K562 (cell line): Measurements from ENCODE around the gene KRT4. TPM values are rescaled to one million over a fixed set of nuclear protein-coding genes. Genes with fewer than 3 reads are reported as not detected.

Experiments used
- ATF1 ChIP-seq, 2 experiments: fragments of 450-650 bp in 1 of 2; IDR thresholded peaks; 2 replicates each; pipeline ENCODE4 v1.6.1; 2016; ENCODE audit warnings: missing compliant biosample characterization in 1 of 2, missing genetic modification characterization in 1 of 2
- CBFA2T2 ChIP-seq: fragments of 450-650 bp; conservative IDR thresholded peaks from 2 replicates; pipeline ENCODE4 v1.6.1; 2017; ENCODE audit warnings: mild to moderate bottlenecking
- CBX1 ChIP-seq: sonication (generic); IDR thresholded peaks from 2 replicates; pipeline ENCODE4 v1.6.1; 2016; ENCODE audit warnings: antibody characterized with exemption, low read depth, mild to moderate bottlenecking
- ERF ChIP-seq: fragments of 450-650 bp; formaldehyde crosslinking; IDR thresholded peaks from 2 replicates; pipeline ENCODE4 v1.4.0; 2020; ENCODE audit warnings: mild to moderate bottlenecking, mixed read lengths
- KDM4B ChIP-seq, 2 experiments: fragments of 450-650 bp in 1 of 2; sonication (generic) in 1 of 2; IDR thresholded peaks; 2 replicates each; pipeline ENCODE4 v1.6.1; 2016 to 2017; ENCODE audit warnings: borderline replicate concordance in 2 of 2, antibody characterized with exemption in 1 of 2, low read depth in 1 of 2, mild to moderate bottlenecking in 1 of 2
- KLF16 ChIP-seq: IDR thresholded peaks from 2 replicates; pipeline ENCODE4 v1.6.1; 2016; ENCODE audit warnings: antibody characterized with exemption
- MYC ChIP-seq, 2 experiments: fragments of 250-450 bp in 1 of 2; sonication (Bioruptor Pico) in 1 of 2; IDR thresholded peaks; 2 replicates each; pipeline versions ENCODE4 v1.5.1 to v1.6.1; 2012 to 2021; ENCODE audit warnings: low read depth in 2 of 2, borderline replicate concordance in 1 of 2, improper control_type of control experiment in 1 of 2, low read length in 1 of 2, mild to moderate bottlenecking in 1 of 2, moderate library complexity in 1 of 2
- NEUROD1 ChIP-seq: fragments of 150-350 bp; IDR thresholded peaks from 2 replicates; pipeline ENCODE4 v1.6.1; 2014; ENCODE audit warnings: borderline replicate concordance, low read length, low read depth; ENCODE audit not compliant: partially characterized antibody
- PHTF2 ChIP-seq: fragments of 250-450 bp; sonication (Bioruptor Pico); IDR thresholded peaks from 2 replicates; pipeline ENCODE4 v1.5.0; 2021; ENCODE audit warnings: mild to moderate bottlenecking
- POLR2AphosphoS5 ChIP-seq: IDR thresholded peaks from 2 replicates; pipeline ENCODE4 v1.6.1; 2011; ENCODE audit warnings: mild to moderate bottlenecking, low read depth, low read length, moderate library complexity; ENCODE audit not compliant: control insufficient read depth, insufficient read depth
- RAD21 ChIP-seq, 2 experiments: fragments of 250-450 bp in 1 of 2; fragments of 450-650 bp in 1 of 2; sonication (Bioruptor Pico) in 1 of 2; formaldehyde crosslinking in 1 of 2; IDR thresholded peaks in 1 of 2; conservative IDR thresholded peaks in 1 of 2; 2 replicates each; pipeline versions ENCODE4 v1.4.0 to v1.8.0; 2020 to 2022; ENCODE audit warnings: mild to moderate bottlenecking in 2 of 2, moderate library complexity in 1 of 2
- RBFOX2 ChIP-seq: fragments of 200-400 bp; formaldehyde crosslinking; IDR thresholded peaks from 2 replicates; pipeline ENCODE4 v1.6.1; 2017; ENCODE audit warnings: low read depth, mild to moderate bottlenecking, low read length, moderate library complexity
- TCF3 ChIP-seq: sonication (generic); formaldehyde crosslinking; IDR thresholded peaks from 2 replicates; pipeline ENCODE4 v1.4.0; 2020; ENCODE audit warnings: mild to moderate bottlenecking, missing genetic modification reagents
- ZEB2 ChIP-seq: fragments of 450-650 bp; IDR thresholded peaks from 2 replicates; pipeline ENCODE4 v1.6.1; 2016
- ZKSCAN1 ChIP-seq: fragments of 150-350 bp; IDR thresholded peaks from 2 replicates; pipeline ENCODE4 v1.6.1; 2016; ENCODE audit warnings: low read depth, low read length
- polyA plus RNA-seq, 8 experiments: library from polyadenylated mRNA; depleted of rRNA in 4 of 8; stranded (reverse) in 5 of 8; unstranded in 3 of 8; fragments of >200 nt; fragmentation: Nextera tagmentation in 2 of 8; fragmentation: Illumina TruSeq in 1 of 8; extraction: Ambion mirVana in 2 of 8; extraction: Trizol in 1 of 8; gene quantifications; 2 replicates each; pipeline versions ENCODE4 v1.2.1 to v1.2.3, GENCODE V29; 2011 to 2014; ENCODE audit warnings: inconsistent platforms in 1 of 8, missing spikeins in 1 of 8
- total RNA-seq, 7 experiments: library from RNA; depleted of rRNA in 6 of 7; stranded (reverse); fragments of >200 nt in 6 of 7; fragmentation: Illumina TruSeq in 2 of 7; extraction: Trizol in 2 of 7; gene quantifications; 2 replicates each; pipeline versions ENCODE4 v1.2.1 to v1.2.3, GENCODE V29; 2011 to 2021; ENCODE audit warnings: low replicate concordance in 1 of 7
- TF ChIP-seq, protein P1 (sequence below): fragments of 450-650 bp; IDR thresholded peaks from 2 replicates; pipeline ENCODE4 v1.6.1; 2016; ENCODE audit warnings: mild to moderate bottlenecking, moderate library complexity

Gene KRT4
- total and polyA plus RNA-seq, 9 of the 15 experiments (the other 6 are each of a cell fraction or from before 2014, with no cell fraction given), result not detected

- TF ChIP-seq, protein P1, sequence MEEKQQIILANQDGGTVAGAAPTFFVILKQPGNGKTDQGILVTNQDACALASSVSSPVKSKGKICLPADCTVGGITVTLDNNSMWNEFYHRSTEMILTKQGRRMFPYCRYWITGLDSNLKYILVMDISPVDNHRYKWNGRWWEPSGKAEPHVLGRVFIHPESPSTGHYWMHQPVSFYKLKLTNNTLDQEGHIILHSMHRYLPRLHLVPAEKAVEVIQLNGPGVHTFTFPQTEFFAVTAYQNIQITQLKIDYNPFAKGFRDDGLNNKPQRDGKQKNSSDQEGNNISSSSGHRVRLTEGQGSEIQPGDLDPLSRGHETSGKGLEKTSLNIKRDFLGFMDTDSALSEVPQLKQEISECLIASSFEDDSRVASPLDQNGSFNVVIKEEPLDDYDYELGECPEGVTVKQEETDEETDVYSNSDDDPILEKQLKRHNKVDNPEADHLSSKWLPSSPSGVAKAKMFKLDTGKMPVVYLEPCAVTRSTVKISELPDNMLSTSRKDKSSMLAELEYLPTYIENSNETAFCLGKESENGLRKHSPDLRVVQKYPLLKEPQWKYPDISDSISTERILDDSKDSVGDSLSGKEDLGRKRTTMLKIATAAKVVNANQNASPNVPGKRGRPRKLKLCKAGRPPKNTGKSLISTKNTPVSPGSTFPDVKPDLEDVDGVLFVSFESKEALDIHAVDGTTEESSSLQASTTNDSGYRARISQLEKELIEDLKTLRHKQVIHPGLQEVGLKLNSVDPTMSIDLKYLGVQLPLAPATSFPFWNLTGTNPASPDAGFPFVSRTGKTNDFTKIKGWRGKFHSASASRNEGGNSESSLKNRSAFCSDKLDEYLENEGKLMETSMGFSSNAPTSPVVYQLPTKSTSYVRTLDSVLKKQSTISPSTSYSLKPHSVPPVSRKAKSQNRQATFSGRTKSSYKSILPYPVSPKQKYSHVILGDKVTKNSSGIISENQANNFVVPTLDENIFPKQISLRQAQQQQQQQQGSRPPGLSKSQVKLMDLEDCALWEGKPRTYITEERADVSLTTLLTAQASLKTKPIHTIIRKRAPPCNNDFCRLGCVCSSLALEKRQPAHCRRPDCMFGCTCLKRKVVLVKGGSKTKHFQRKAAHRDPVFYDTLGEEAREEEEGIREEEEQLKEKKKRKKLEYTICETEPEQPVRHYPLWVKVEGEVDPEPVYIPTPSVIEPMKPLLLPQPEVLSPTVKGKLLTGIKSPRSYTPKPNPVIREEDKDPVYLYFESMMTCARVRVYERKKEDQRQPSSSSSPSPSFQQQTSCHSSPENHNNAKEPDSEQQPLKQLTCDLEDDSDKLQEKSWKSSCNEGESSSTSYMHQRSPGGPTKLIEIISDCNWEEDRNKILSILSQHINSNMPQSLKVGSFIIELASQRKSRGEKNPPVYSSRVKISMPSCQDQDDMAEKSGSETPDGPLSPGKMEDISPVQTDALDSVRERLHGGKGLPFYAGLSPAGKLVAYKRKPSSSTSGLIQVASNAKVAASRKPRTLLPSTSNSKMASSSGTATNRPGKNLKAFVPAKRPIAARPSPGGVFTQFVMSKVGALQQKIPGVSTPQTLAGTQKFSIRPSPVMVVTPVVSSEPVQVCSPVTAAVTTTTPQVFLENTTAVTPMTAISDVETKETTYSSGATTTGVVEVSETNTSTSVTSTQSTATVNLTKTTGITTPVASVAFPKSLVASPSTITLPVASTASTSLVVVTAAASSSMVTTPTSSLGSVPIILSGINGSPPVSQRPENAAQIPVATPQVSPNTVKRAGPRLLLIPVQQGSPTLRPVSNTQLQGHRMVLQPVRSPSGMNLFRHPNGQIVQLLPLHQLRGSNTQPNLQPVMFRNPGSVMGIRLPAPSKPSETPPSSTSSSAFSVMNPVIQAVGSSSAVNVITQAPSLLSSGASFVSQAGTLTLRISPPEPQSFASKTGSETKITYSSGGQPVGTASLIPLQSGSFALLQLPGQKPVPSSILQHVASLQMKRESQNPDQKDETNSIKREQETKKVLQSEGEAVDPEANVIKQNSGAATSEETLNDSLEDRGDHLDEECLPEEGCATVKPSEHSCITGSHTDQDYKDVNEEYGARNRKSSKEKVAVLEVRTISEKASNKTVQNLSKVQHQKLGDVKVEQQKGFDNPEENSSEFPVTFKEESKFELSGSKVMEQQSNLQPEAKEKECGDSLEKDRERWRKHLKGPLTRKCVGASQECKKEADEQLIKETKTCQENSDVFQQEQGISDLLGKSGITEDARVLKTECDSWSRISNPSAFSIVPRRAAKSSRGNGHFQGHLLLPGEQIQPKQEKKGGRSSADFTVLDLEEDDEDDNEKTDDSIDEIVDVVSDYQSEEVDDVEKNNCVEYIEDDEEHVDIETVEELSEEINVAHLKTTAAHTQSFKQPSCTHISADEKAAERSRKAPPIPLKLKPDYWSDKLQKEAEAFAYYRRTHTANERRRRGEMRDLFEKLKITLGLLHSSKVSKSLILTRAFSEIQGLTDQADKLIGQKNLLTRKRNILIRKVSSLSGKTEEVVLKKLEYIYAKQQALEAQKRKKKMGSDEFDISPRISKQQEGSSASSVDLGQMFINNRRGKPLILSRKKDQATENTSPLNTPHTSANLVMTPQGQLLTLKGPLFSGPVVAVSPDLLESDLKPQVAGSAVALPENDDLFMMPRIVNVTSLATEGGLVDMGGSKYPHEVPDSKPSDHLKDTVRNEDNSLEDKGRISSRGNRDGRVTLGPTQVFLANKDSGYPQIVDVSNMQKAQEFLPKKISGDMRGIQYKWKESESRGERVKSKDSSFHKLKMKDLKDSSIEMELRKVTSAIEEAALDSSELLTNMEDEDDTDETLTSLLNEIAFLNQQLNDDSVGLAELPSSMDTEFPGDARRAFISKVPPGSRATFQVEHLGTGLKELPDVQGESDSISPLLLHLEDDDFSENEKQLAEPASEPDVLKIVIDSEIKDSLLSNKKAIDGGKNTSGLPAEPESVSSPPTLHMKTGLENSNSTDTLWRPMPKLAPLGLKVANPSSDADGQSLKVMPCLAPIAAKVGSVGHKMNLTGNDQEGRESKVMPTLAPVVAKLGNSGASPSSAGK, result peak; percentile 77
- TF ChIP-seq MYC (IDR thresholded peaks at IDR 0.05; ENCODE audit: low read depth, low read length), result peak; percentile 36; the same call in 1 of the 2 replicates
- no peak for TF ChIP-seq MYC (CRISPR knock-in tag; IDR thresholded peaks at IDR 0.05; ENCODE audit: borderline replicate concordance, low read depth)
- TF ChIP-seq NEUROD1, result no peak
- TF ChIP-seq KLF16, result peak; percentile 74; the same call in 1 of the 2 replicates
- TF ChIP-seq KDM4B (IDR thresholded peaks at IDR 0.05; ENCODE audit: borderline replicate concordance in 2 of 2, low read depth in 1 of 2), result no peak
- no peak for TF ChIP-seq CBX1
- TF ChIP-seq PHTF2 (CRISPR knock-in tag), result no peak
- peak; percentile 63 for TF ChIP-seq TCF3 (CRISPR knock-in tag)
- TF ChIP-seq ZEB2, result peak; percentile 23; the same call in 1 of the 2 replicates
- TF ChIP-seq ATF1 (CRISPR knock-in tag; IDR thresholded peaks at IDR 0.05), result no peak
- 0 out of 2 replicates have a peak, but pooled peaks have one; percentile 19 for TF ChIP-seq ATF1 (tag; IDR thresholded peaks at IDR 0.05)
- TF ChIP-seq ERF (CRISPR knock-in tag), result no peak
- peak; percentile 68 for TF ChIP-seq RBFOX2
- 0 out of 2 replicates have a peak, but pooled peaks have one; percentile 22 for TF ChIP-seq ZKSCAN1
- no peak for TF ChIP-seq POLR2AphosphoS5
- TF ChIP-seq CBFA2T2, result peak; percentile 47; the same call in 1 of the 2 replicates
- 0 out of 4 replicates have a peak, but pooled peaks of 1 of the 2 experiments have one; percentile 13 for TF ChIP-seq RAD21 (CRISPR knock-in tag; conservative IDR thresholded peaks at IDR 0.05 in 1 of 2, IDR thresholded peaks at IDR 0.05 in 1 of 2)
These were observed 24.1 kb downstream of the KRT4 start (continued) for GRCh38 chr12:52789637-52790426.
